HepG2 (cell line): ENCODE data around the gene ERP27. TPM values are rescaled to one million over a fixed set of nuclear protein-coding genes. Genes with fewer than 3 reads are reported as not detected.

Experiments
- ATAC-seq: fragments of 200-7000 bp; cut with Tn5 transposase; 3 replicates; pipeline ENCODE4 v1.9.1; 2020; ENCODE audit warnings: mild to moderate bottlenecking, moderate library complexity
- BruUV-seq: library from RNA; stranded (reverse); fragments of 400-500 nt; replicated peaks from 2 replicates; lab custom pipeline; 2021; lab: Mats Ljungman, UMichigan
- CTCF ChIA-PET: fragments of 300-600 bp; formaldehyde crosslinking; extraction: SDS; loops from one replicate; lab custom pipeline; 2021; ENCODE audit warnings: low total read pairs, inconsistent platforms, low intra/inter-chr PET ratio; lab: Yijun Ruan, JAX
- POLR2A ChIA-PET: fragments of 350-600 bp; sonication (Branson Sonifier 250); formaldehyde crosslinking; loops from one replicate; lab custom pipeline; 2020; ENCODE audit warnings: antibody characterized with exemption, inconsistent platforms; lab: Yijun Ruan, JAX
- DNase-seq: peaks from one replicate; pipeline ENCODE4 v3.0.0-alpha.2; 2015; ENCODE audit warnings: low spot score
- FAIRE-seq: peaks from 3 replicates; lab custom pipeline; 2011; peaks lifted over from hg19 to GRCh38; lab: Jason Lieb, UNC
- H2AFZ ChIP-seq: one replicate; pipeline ENCODE4 v1.6.1; 2011; ENCODE audit warnings: low read length, inconsistent platforms
- H3K27ac ChIP-seq: fragments of 300-600 bp; 3 replicates; pipeline ENCODE4 v1.8.0; 2011; ENCODE audit warnings: mixed run types, mild to moderate bottlenecking, mixed read lengths, low read length, inconsistent platforms; ENCODE audit not compliant: insufficient read depth; ENCODE audit errors: extremely low read length
- H3K27me3 ChIP-seq, 2 experiments: fragments of 200-600 bp in 1 of 2; 2 replicates in 1 of 2; 3 replicates in 1 of 2; pipeline versions ENCODE4 v1.6.0 to v1.8.0; 2011; ENCODE audit warnings: low read length in 2 of 2, mild to moderate bottlenecking in 2 of 2, moderate library complexity in 2 of 2, inconsistent platforms in 1 of 2; ENCODE audit not compliant: insufficient read depth in 2 of 2, control insufficient read depth in 1 of 2
- H3K36me3 ChIP-seq, 2 experiments: fragments of 200-600 bp in 1 of 2; replicated peaks in 1 of 2; 2 replicates in 1 of 2; 3 replicates in 1 of 2; pipeline versions ENCODE4 v1.5.1 to v1.8.0; 2011; ENCODE audit warnings: low read length in 2 of 2, inconsistent platforms in 1 of 2; ENCODE audit not compliant: insufficient read depth in 2 of 2, control insufficient read depth in 1 of 2
- H3K4me1 ChIP-seq: 2 replicates; pipeline ENCODE4 v1.5.1; 2012; ENCODE audit warnings: low read length, inconsistent platforms; ENCODE audit not compliant: insufficient read depth
- H3K4me2 ChIP-seq: 2 replicates; pipeline ENCODE4 v1.6.0; 2011; ENCODE audit warnings: low read depth, low read length, inconsistent platforms
- H3K4me3 ChIP-seq, 3 experiments: fragments of 200-600 bp in 1 of 3; sonication (generic), shearing (Covaris generic) in 1 of 3; replicated peaks in 1 of 3; 2 replicates each; pipeline ENCODE4 v1.5.1; 2011 to 2016; ENCODE audit warnings: low read length in 3 of 3, inconsistent platforms in 2 of 3, low read depth in 2 of 3, mild to moderate bottlenecking in 2 of 3, control low read depth in 1 of 3, mixed read lengths in 1 of 3; ENCODE audit not compliant: insufficient read depth in 1 of 3
- H3K79me2 ChIP-seq: one replicate; pipeline ENCODE4 v1.6.1; 2011; ENCODE audit warnings: low read length, inconsistent platforms; ENCODE audit not compliant: insufficient read depth
- H3K9ac ChIP-seq: 2 replicates; pipeline ENCODE4 v1.6.0; 2011; ENCODE audit warnings: mild to moderate bottlenecking, low read depth, low read length, inconsistent platforms; ENCODE audit not compliant: insufficient read depth
- H3K9me3 ChIP-seq: 2 replicates; pipeline ENCODE4 v1.5.1; 2012; ENCODE audit warnings: mild to moderate bottlenecking, low read length
- H4K20me1 ChIP-seq: 2 replicates; pipeline ENCODE4 v1.6.0; 2011; ENCODE audit warnings: inconsistent platforms, mild to moderate bottlenecking, low read length, moderate library complexity; ENCODE audit not compliant: insufficient read depth
- CAMTA2 ChIP-seq: sonication (generic); formaldehyde crosslinking; IDR thresholded peaks from 2 replicates; pipeline ENCODE4 v1.4.0; 2020; ENCODE audit warnings: mild to moderate bottlenecking, missing genetic modification reagents, borderline replicate concordance
- CEBPG ChIP-seq: IDR thresholded peaks from 2 replicates; pipeline ENCODE4 v1.6.1; 2016
- CENPX ChIP-seq: sonication (generic); formaldehyde crosslinking; IDR thresholded peaks from 2 replicates; pipeline ENCODE4 v1.9.0; 2021; ENCODE audit warnings: mild to moderate bottlenecking, missing genetic modification reagents, moderate library complexity
- GATA4 ChIP-seq: sonication (generic); IDR thresholded peaks from 2 replicates; pipeline ENCODE4 v1.6.1; 2016; ENCODE audit warnings: antibody characterized with exemption, low read depth, borderline replicate concordance
- KAT7 ChIP-seq: IDR thresholded peaks from 2 replicates; pipeline ENCODE4 v1.6.1; 2018; ENCODE audit warnings: borderline replicate concordance, missing compliant biosample characterization
- MBD4 ChIP-seq: IDR thresholded peaks from 2 replicates; pipeline ENCODE4 v1.6.1; 2012; ENCODE audit warnings: low read length, inconsistent platforms, borderline replicate concordance
- MED8 ChIP-seq: sonication (generic); formaldehyde crosslinking; IDR thresholded peaks from 2 replicates; pipeline ENCODE4 v1.8.1; 2023; ENCODE audit warnings: mild to moderate bottlenecking, missing genetic modification reagents; ENCODE audit not compliant: insufficient replicate concordance
- NFKBIZ ChIP-seq: IDR thresholded peaks from 2 replicates; pipeline ENCODE4 v1.6.1; 2018; ENCODE audit warnings: missing genetic modification reagents, missing compliant biosample characterization
- SSRP1 ChIP-seq: IDR thresholded peaks from 2 replicates; pipeline ENCODE4 v1.6.1; 2016; ENCODE audit warnings: control low read depth
- ZBTB3 ChIP-seq: sonication (generic); formaldehyde crosslinking; IDR thresholded peaks from 2 replicates; pipeline ENCODE4 v1.4.0; 2020; ENCODE audit warnings: low read depth, mild to moderate bottlenecking, moderate library complexity, missing genetic modification reagents, borderline replicate concordance
- ZFP82 ChIP-seq: sonication (generic); formaldehyde crosslinking; IDR thresholded peaks from 2 replicates; pipeline ENCODE4 v1.5.1; 2020; ENCODE audit warnings: mild to moderate bottlenecking, missing genetic modification reagents, borderline replicate concordance
- ZNF33B ChIP-seq: sonication (generic); formaldehyde crosslinking; IDR thresholded peaks from 2 replicates; pipeline ENCODE4 v1.5.1; 2020; ENCODE audit warnings: mild to moderate bottlenecking, missing genetic modification reagents
- ZNF354B ChIP-seq: sonication (generic); formaldehyde crosslinking; IDR thresholded peaks from 2 replicates; pipeline ENCODE4 v1.8.0; 2022; ENCODE audit warnings: mild to moderate bottlenecking, missing genetic modification reagents
- ZNF460 ChIP-seq: sonication (generic); formaldehyde crosslinking; IDR thresholded peaks from 2 replicates; pipeline ENCODE4 v1.5.1; 2020; ENCODE audit warnings: missing genetic modification reagents, mild to moderate bottlenecking, borderline replicate concordance
- ZNF550 ChIP-seq: sonication (generic); formaldehyde crosslinking; IDR thresholded peaks from 2 replicates; pipeline ENCODE4 v1.4.0; 2020; ENCODE audit warnings: mild to moderate bottlenecking, missing genetic modification reagents, borderline replicate concordance
- ZNF720 ChIP-seq: sonication (generic); formaldehyde crosslinking; IDR thresholded peaks from 2 replicates; pipeline ENCODE4 v1.4.0; 2020; ENCODE audit warnings: missing genetic modification reagents
- WGBS: methylation state at CpG from one replicate; pipeline ENCODE4 v1.1.6; 2017; ENCODE audit warnings: low lambda C conversion rate; 5-methylcytosine and 5-hydroxymethylcytosine counted together
- in situ Hi-C: cut with HindIII; loops from 2 replicates; pipeline ENCODE4 v1.10.0; 2017; ENCODE audit warnings: low pct_unique_long_range_greater_than_20kb; ENCODE audit not compliant: extremely low pct_ligation_motif_present
- intact Hi-C: fragments of 100-400 bp; cut with micrococcal nuclease; formaldehyde crosslinking; loops from one replicate; pipeline ENCODE4 v1.10.0; 2022; ENCODE audit not compliant: unreplicated experiment
- polyA plus RNA-seq, 8 experiments: library from polyadenylated mRNA; depleted of rRNA in 3 of 8; stranded (reverse) in 7 of 8; unstranded in 1 of 8; fragments of >200 nt; fragmentation: Illumina TruSeq in 4 of 8; extraction: Trizol in 4 of 8; gene quantifications; 2 replicates each; pipeline versions ENCODE4 v1.2.1 to v1.2.3, GENCODE V29; 2011 to 2016; ENCODE audit warnings: low read depth in 4 of 8, missing spikeins in 1 of 8, mixed read lengths in 1 of 8; ENCODE audit not compliant: insufficient read depth in 1 of 8
- total RNA-seq, 5 experiments: library from RNA; depleted of rRNA; stranded (reverse); fragments of >200 nt; fragmentation: Illumina TruSeq; extraction: Trizol; gene quantifications; 2 replicates each; pipeline ENCODE4 v1.2.3, GENCODE V29; 2016; ENCODE audit warnings: low read depth in 1 of 5

The ERP27 gene
- total and polyA plus RNA-seq, 2 of the 13 experiments (the other 11 are each of a cell fraction or from before 2014, with no cell fraction given) = 1.8 to 6.6 TPM

DNA sequence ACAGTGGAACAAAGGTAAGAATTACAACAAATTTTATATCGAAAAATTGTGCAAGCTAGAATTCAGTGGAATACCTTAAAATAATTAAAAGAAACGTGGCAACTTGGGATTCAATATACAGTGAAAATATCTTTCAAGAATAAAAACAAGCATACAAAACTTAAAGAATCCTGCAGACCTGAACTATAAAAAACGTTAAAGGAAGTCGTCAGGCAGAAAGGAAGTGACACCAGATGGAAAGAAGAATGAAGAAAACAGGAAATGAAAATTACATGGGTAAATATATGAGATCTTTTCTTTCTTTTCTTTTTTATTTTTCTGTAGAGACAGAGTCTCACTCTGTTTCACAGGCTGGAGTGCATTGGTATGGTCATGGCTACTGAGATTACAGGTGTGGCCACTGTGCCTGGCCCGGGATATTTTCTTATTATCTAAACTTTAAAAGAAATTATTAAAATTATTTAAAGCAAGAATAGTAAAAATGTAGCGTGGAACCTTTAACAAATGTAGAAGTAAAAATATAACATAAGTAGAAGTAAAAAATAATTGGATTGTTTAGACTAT lies 57.4 kb downstream of the ERP27 start:
- POLR2A ChIA-PET = no interaction called here

DNA sequence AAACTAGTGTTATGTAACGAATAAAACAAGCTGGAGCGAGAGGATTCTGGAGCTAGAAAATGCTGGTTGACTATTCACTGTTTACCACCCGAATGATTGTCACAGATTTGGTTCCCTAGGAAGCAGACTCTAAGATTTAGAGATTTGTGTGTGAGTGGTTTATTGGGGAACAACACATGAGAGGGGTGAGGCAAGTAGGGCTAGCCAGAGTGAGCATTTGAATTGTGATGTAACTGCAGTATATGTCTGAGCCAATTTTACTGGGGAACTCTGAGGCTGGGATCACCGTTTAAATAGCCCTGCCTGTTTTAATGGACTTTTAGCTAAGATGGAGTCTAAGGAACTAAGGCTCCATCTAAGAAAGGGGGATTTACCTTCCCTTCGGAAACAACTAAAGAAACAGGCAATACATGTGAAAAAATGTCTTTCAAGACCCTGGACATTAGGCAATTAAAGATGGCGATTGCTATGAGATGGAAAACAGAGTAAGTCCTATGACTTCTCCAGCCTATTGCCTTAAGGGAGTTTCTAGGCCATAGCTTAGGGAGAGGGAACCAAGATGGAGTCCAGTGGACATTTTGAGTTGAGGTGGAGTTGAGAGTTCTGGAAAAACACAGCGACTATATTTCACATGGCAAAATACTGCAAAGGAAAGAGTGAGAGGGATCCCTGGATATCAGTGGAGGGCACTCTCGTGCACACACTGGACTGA lies 59.0 kb downstream of the ERP27 start:
- Histone ChIP-seq H2AFZ (no peak overlapping the region), H3K4me3 (no peak overlapping the region), H3K4me1 (no peaks in the 10 kb centered on the region), H3K9ac (no peak overlapping the region), H4K20me1 (no peaks in the 10 kb centered on the region), H3K79me2 (no peaks in the 10 kb centered on the region), H3K36me3 (no peaks in the 10 kb centered on the region), H3K27ac (no peak overlapping the region), H3K27me3 (no peaks in the 10 kb centered on the region), H3K9me3 (no peaks in the 10 kb centered on the region), H3K4me2 (no peak overlapping the region)
- intact Hi-C loops = no loop called here
- TF ChIP-seq SSRP1 = no peak
- no peak for TF ChIP-seq ZFP82 (CRISPR knock-in tag)
- TF ChIP-seq ZNF354B (CRISPR knock-in tag) = no peak
- TF ChIP-seq ZNF550 = no peak
- no peak for TF ChIP-seq ZNF460 (CRISPR knock-in tag)
- TF ChIP-seq CAMTA2 = no peak
- no peak for TF ChIP-seq GATA4
- no peak for TF ChIP-seq KAT7
- TF ChIP-seq MED8 (CRISPR knock-in tag) = no peak
- TF ChIP-seq ZNF720 (CRISPR knock-in tag) = no peak
- TF ChIP-seq CENPX (CRISPR knock-in tag) = no peak
- CTCF ChIA-PET = no interaction called here
- DNase-seq (no peak), FAIRE-seq (no peak), ATAC-seq (no peak)
- 14% methylated on average over 8 of the region's 8 CpGs for WGBS
- POLR2A ChIA-PET = no interaction called here
- BruUV-seq = no TSS peak
- in situ Hi-C loops = no loop called here

More for the DNA sequence above, 57.4 kb downstream of the ERP27 start:
- CTCF ChIA-PET = no interaction called here
- in situ Hi-C loops = no loop called here
- WGBS = 20% methylated on average over 6 of the region's 6 CpGs
- Histone ChIP-seq H3K36me3 (no peaks in the 10 kb centered on the region), H3K27ac (no peak overlapping the region), H4K20me1 (no peaks in the 10 kb centered on the region), H3K27me3 (no peaks in the 10 kb centered on the region), H3K4me2 (no peak overlapping the region), H3K4me3 (no peak overlapping the region), H2AFZ (no peak overlapping the region), H3K79me2 (no peaks in the 10 kb centered on the region), H3K4me1 (no peaks in the 10 kb centered on the region), H3K9ac (no peak overlapping the region), H3K9me3 (no peaks in the 10 kb centered on the region)
- DNase-seq = no peak
- ATAC-seq = no peak
- intact Hi-C loops = no loop called here
- TF ChIP-seq CEBPG (CRISPR knock-in tag) (no peak), ZNF33B (CRISPR knock-in tag) (no peak), NFKBIZ (no peak), ZBTB3 (CRISPR knock-in tag) (no peak), MBD4 (no peak)
- no peak for FAIRE-seq
- no TSS peak for BruUV-seq
